Stimulated activated CD8-positive, alpha-beta memory T cell treated with anti-CD3 and anti-CD28 coated beads, Interleukin-7, amount 100 ng/mL, for 24 hours (primary cell): Measurements from ENCODE around the gene GRIA4.
"Not testable (repeated sequence)": the region's sequence is repeated elsewhere in the genome, so short reads cannot be mapped to it uniquely, and the experiment has no call there.

ENCODE experiments used
- DNase-seq: peaks from one replicate; pipeline ENCODE4 v3.0.0-alpha.2; 2020; ENCODE audit warnings: low read depth

GRIA4 gene

GRCh38 chr11:105719073-105719822 lies 109.4 kb downstream of the GRIA4 start:
- no peak for DNase-seq

- DNase-seq = no peak
Measured at GRCh38 chr11:105720096-105720495, 110.2 kb downstream of the GRIA4 start.

- DNase-seq = no peak
Measured at GRCh38 chr11:105723269-105723668, 113.4 kb downstream of the GRIA4 start.

- no peak for DNase-seq
Measured at GRCh38 chr11:105732611-105733010, 122.7 kb downstream of the GRIA4 start.

GRCh38 chr11:105734426-105734825 lies 124.6 kb downstream of the GRIA4 start:
- no peak for DNase-seq

- DNase-seq = no peak
Measured at GRCh38 chr11:105738251-105738650, 128.4 kb downstream of the GRIA4 start.

- DNase-seq = no peak
Measured at GRCh38 chr11:105738986-105739795, 129.3 kb downstream of the GRIA4 start.

- DNase-seq = no peak
Measured at GRCh38 chr11:105740164-105740903, 130.5 kb downstream of the GRIA4 start.

- DNase-seq = no peak
Measured at GRCh38 chr11:105741488-105742020, 131.7 kb downstream of the GRIA4 start.

- no peak for DNase-seq
Measured at GRCh38 chr11:105754260-105754659, 144.4 kb downstream of the GRIA4 start.

- DNase-seq = no peak
Measured at GRCh38 chr11:105754716-105755115, 144.8 kb downstream of the GRIA4 start.

GRCh38 chr11:105757107-105757506 lies 147.2 kb downstream of the GRIA4 start:
- DNase-seq = no peak

- no peak for DNase-seq
Measured at GRCh38 chr11:105763594-105763993, 153.7 kb downstream of the GRIA4 start.

GRCh38 chr11:105767931-105768330 lies 158.1 kb downstream of the GRIA4 start:
- DNase-seq = no peak

- DNase-seq = no peak
Measured at GRCh38 chr11:105769627-105770026, 159.8 kb downstream of the GRIA4 start.

GRCh38 chr11:105773452-105773851 lies 163.6 kb downstream of the GRIA4 start:
- not testable (repeated sequence) for DNase-seq

GRCh38 chr11:105774899-105775298 lies 165.0 kb downstream of the GRIA4 start:
- DNase-seq = no peak

- DNase-seq = no peak
Measured at GRCh38 chr11:105780781-105781525, 171.1 kb downstream of the GRIA4 start.

- no peak for DNase-seq
Measured at GRCh38 chr11:105781807-105782206, 171.9 kb downstream of the GRIA4 start.

GRCh38 chr11:105783216-105783615 lies 173.3 kb downstream of the GRIA4 start:
- no peak for DNase-seq

GRCh38 chr11:105785850-105786249 lies 176.0 kb downstream of the GRIA4 start:
- not testable (repeated sequence) for DNase-seq

GRCh38 chr11:105786741-105787140 lies 176.9 kb downstream of the GRIA4 start:
- DNase-seq = no peak
